Neuronal stem cell (in vitro differentiated cells): ENCODE results near the gene APBB2.
A peak's percentile ranks its signal among the peaks of the same experiment; 100 is the strongest.

Experiments used
- DNase-seq: peaks from one replicate; pipeline ENCODE4 v3.0.0-alpha.2; 2013; ENCODE audit warnings: low spot score
- H2AFZ ChIP-seq: one replicate; pipeline ENCODE4 v1.6.1; 2013; ENCODE audit warnings: mild to moderate bottlenecking, low read length, inconsistent platforms
- H2AK5ac ChIP-seq: 2 replicates; pipeline ENCODE4 v1.6.1; 2013; ENCODE audit warnings: low read depth, mild to moderate bottlenecking, inconsistent platforms, low read length, moderate library complexity, mixed read lengths
- H2BK120ac ChIP-seq: 2 replicates; pipeline ENCODE4 v1.6.1; 2013; ENCODE audit warnings: low read depth, mild to moderate bottlenecking, inconsistent platforms, low read length, moderate library complexity, mixed read lengths
- H2BK12ac ChIP-seq: one replicate; pipeline ENCODE4 v1.6.1; 2013; ENCODE audit warnings: low read length, inconsistent platforms
- H2BK15ac ChIP-seq: 2 replicates; pipeline ENCODE4 v1.6.1; 2013; ENCODE audit warnings: mild to moderate bottlenecking, low read length, inconsistent platforms, mixed read lengths
- H2BK5ac ChIP-seq: one replicate; pipeline ENCODE4 v1.6.1; 2013; ENCODE audit warnings: inconsistent platforms, mild to moderate bottlenecking, low read length, moderate library complexity
- H3K14ac ChIP-seq: one replicate; pipeline ENCODE4 v1.6.1; 2013; ENCODE audit warnings: low read length, inconsistent platforms
- H3K18ac ChIP-seq: 2 replicates; pipeline ENCODE4 v1.6.1; 2013; ENCODE audit warnings: low read length, inconsistent platforms
- H3K23ac ChIP-seq: 2 replicates; pipeline ENCODE4 v1.6.1; 2013; ENCODE audit warnings: low read depth, mild to moderate bottlenecking, mixed read lengths, low read length, inconsistent platforms; ENCODE audit not compliant: poor library complexity
- H3K27ac ChIP-seq: replicated peaks from 3 replicates; pipeline ENCODE4 v1.5.1; 2013; ENCODE audit warnings: low read length, inconsistent platforms
- H3K27me3 ChIP-seq, 3 experiments: 2 replicates each; pipeline ENCODE4 v1.6.1; 2013; ENCODE audit warnings: low read length in 3 of 3, mild to moderate bottlenecking in 2 of 3, inconsistent platforms in 1 of 3, low read depth in 1 of 3, mixed read lengths in 1 of 3, moderate library complexity in 1 of 3; ENCODE audit not compliant: control insufficient read depth in 3 of 3, insufficient read depth in 3 of 3
- H3K36me3 ChIP-seq, 2 donors: replicated peaks in 1 of 2; 2 replicates each; pipeline ENCODE4 v1.6.1; 2013; ENCODE audit warnings: low read length in 2 of 2; ENCODE audit not compliant: control insufficient read depth in 2 of 2, insufficient read depth in 2 of 2
- H3K4ac ChIP-seq: 2 replicates; pipeline ENCODE4 v1.6.1; 2013; ENCODE audit warnings: inconsistent platforms, mild to moderate bottlenecking, low read length, moderate library complexity
- H3K4me1 ChIP-seq, 2 donors: 1 replicate in 1 of 2; 2 replicates in 1 of 2; pipeline ENCODE4 v1.6.1; 2013; ENCODE audit warnings: low read length in 2 of 2, low read depth in 1 of 2; ENCODE audit not compliant: control insufficient read depth in 2 of 2, insufficient read depth in 1 of 2
- H3K4me2 ChIP-seq: one replicate; pipeline ENCODE4 v1.6.1; 2013; ENCODE audit warnings: mild to moderate bottlenecking, low read length, inconsistent platforms; ENCODE audit not compliant: insufficient read depth, poor library complexity, severe bottlenecking
- H3K4me3 ChIP-seq, 2 donors: 2 replicates each; pipeline ENCODE4 v1.5.1; 2013; ENCODE audit warnings: low read length in 2 of 2, mild to moderate bottlenecking in 2 of 2, inconsistent platforms in 1 of 2, moderate library complexity in 1 of 2
- H3K79me1 ChIP-seq: one replicate; pipeline ENCODE4 v1.6.1; 2013; ENCODE audit warnings: low read depth, mild to moderate bottlenecking, inconsistent platforms, low read length, moderate library complexity
- H3K9ac ChIP-seq: one replicate; pipeline ENCODE4 v1.6.1; 2013; ENCODE audit warnings: mild to moderate bottlenecking, low read depth, low read length, inconsistent platforms; ENCODE audit not compliant: poor library complexity
- H3K9me3 ChIP-seq, 2 donors: replicated peaks in 1 of 2; 2 replicates each; pipeline versions ENCODE3 to v1.6.1; 2013; ENCODE audit warnings: low read length in 2 of 2, mild to moderate bottlenecking in 2 of 2, inconsistent platforms in 1 of 2, low read depth in 1 of 2, mixed read lengths in 1 of 2, moderate library complexity in 1 of 2; ENCODE audit not compliant: control insufficient read depth in 2 of 2, insufficient read depth in 1 of 2
- H4K8ac ChIP-seq: one replicate; pipeline ENCODE4 v1.6.1; 2013; ENCODE audit warnings: low read depth, mild to moderate bottlenecking, inconsistent platforms, low read length, moderate library complexity
- H4K91ac ChIP-seq: one replicate; pipeline ENCODE4 v1.6.1; 2013; ENCODE audit warnings: low read length, low read depth, mild to moderate bottlenecking, inconsistent platforms; ENCODE audit not compliant: poor library complexity
- WGBS, 2 donors: extraction: QIAGEN DNeasy Blood & Tissue Kit; methylation state at CpG; one replicate each; pipeline ENCODE4 v1.1.7; 2013; ENCODE audit warnings: missing lambda C conversion rate in 2 of 2, mixed read lengths in 1 of 2; ENCODE audit not compliant: insufficient read length in 2 of 2, insufficient replicate concordance in 1 of 2; ENCODE audit errors: extremely low coverage in 2 of 2; 5-methylcytosine and 5-hydroxymethylcytosine counted together

APBB2 gene

GRCh38 chr4:41057467-41057866, 156.9 kb downstream of the APBB2 start:
- Histone ChIP-seq H3K9me3 (no peaks in the 10 kb centered on the region), H4K91ac (no peak overlapping the region), H3K36me3 (no peaks in the 10 kb centered on the region), H2AK5ac (no peak overlapping the region), H3K18ac (no peak overlapping the region), H3K4me3 (no peak overlapping the region), H3K23ac (no peak overlapping the region), H2AFZ (no peak overlapping the region), H3K27ac (no peak overlapping the region), H3K4me2 (no peak overlapping the region), H2BK5ac (no peak overlapping the region), H2BK12ac (no peak overlapping the region), H2BK120ac (no peak overlapping the region), H3K4ac (no peak overlapping the region), H2BK15ac (no peak overlapping the region), H3K14ac (no peak overlapping the region), H3K4me1 (peaks cover 0 to 2% of the 10 kb centered on the region in 2 donors), H4K8ac (no peak overlapping the region), H3K9ac (no peak overlapping the region), H3K27me3 (peaks cover 0 to 2% (median 0%) of the 10 kb centered on the region in 3 experiments), H3K79me1 (no peaks in the 10 kb centered on the region)
- no peak for DNase-seq
- no CpG with 5 or more reads among the region's 3 CpGs for WGBS, 2 donors

- Histone ChIP-seq H3K9me3 (no peaks in the 10 kb centered on the region), H3K27ac (no peak overlapping the region), H3K14ac (no peak overlapping the region), H3K9ac (no peak overlapping the region), H2BK120ac (no peak overlapping the region), H4K8ac (peak overlapping the region; percentile 20), H3K18ac (no peak overlapping the region), H3K79me1 (no peaks in the 10 kb centered on the region), H3K4me1 (peaks cover 0 to 2% of the 10 kb centered on the region in 2 donors), H3K23ac (no peak overlapping the region), H3K4me3 (peak overlapping the region in 1 of 2 donors; percentile 59), H2AFZ (no peak overlapping the region), H3K36me3 (no peaks in the 10 kb centered on the region), H3K27me3 (peaks cover 0 to 2% (median 0%) of the 10 kb centered on the region in 3 experiments), H2BK15ac (no peak overlapping the region), H2BK12ac (no peak overlapping the region), H4K91ac (no peak overlapping the region), H3K4me2 (no peak overlapping the region), H2AK5ac (no peak overlapping the region), H3K4ac (no peak overlapping the region), H2BK5ac (no peak overlapping the region)
- no peak for DNase-seq
- no CpG with 5 or more reads among the region's 5 CpGs for WGBS, 2 donors
Measured at GRCh38 chr4:41052287-41052686, 162.1 kb downstream of the APBB2 start.

- Histone ChIP-seq H4K8ac (no peak overlapping the region), H3K4me2 (no peak overlapping the region), H3K9ac (no peak overlapping the region), H4K91ac (no peak overlapping the region), H3K27me3 (peaks cover 0 to 2% (median 0%) of the 10 kb centered on the region in 3 experiments), H2BK120ac (no peak overlapping the region), H3K18ac (no peak overlapping the region), H3K4me1 (no peaks in the 10 kb centered on the region), H3K14ac (no peak overlapping the region), H3K4me3 (no peak overlapping the region), H3K4ac (no peak overlapping the region), H2BK12ac (no peak overlapping the region), H2BK15ac (no peak overlapping the region), H2AK5ac (no peak overlapping the region), H3K23ac (no peak overlapping the region), H3K9me3 (no peaks in the 10 kb centered on the region), H3K79me1 (no peaks in the 10 kb centered on the region), H3K27ac (no peak overlapping the region), H2AFZ (no peak overlapping the region), H3K36me3 (no peaks in the 10 kb centered on the region), H2BK5ac (no peak overlapping the region)
- DNase-seq: no peak
- WGBS, 2 donors: no CpG with 5 or more reads among the region's 11 CpGs
Measured at GRCh38 chr4:41050880-41051775, 163.2 kb downstream of the APBB2 start.

GRCh38 chr4:41050116-41050515, 164.2 kb downstream of the APBB2 start:
- no CpG with 5 or more reads among the region's 1 CpG for WGBS, 2 donors
- H3K79me1 ChIP-seq: no peaks in the 10 kb centered on the region
- H3K27me3 ChIP-seq: peaks cover 0 to 1% (median 0%) of the 10 kb centered on the region in 3 experiments
- no peaks in the 10 kb centered on the region for H3K9me3 ChIP-seq
- DNase-seq: no peak
- no peak overlapping the region for H3K9ac ChIP-seq
- no peak overlapping the region for H4K8ac ChIP-seq
- H2AFZ ChIP-seq: no peak overlapping the region
- no peak overlapping the region for H2BK15ac ChIP-seq
- no peaks in the 10 kb centered on the region for H3K36me3 ChIP-seq
- H3K4me3 ChIP-seq: no peak overlapping the region
- H3K23ac ChIP-seq: no peak overlapping the region
- H4K91ac ChIP-seq: no peak overlapping the region
- H3K4me2 ChIP-seq: no peak overlapping the region
- H2BK12ac ChIP-seq: no peak overlapping the region
- H3K4ac ChIP-seq: no peak overlapping the region
- no peak overlapping the region for H2BK120ac ChIP-seq
- no peaks in the 10 kb centered on the region for H3K4me1 ChIP-seq
- no peak overlapping the region for H2BK5ac ChIP-seq
- H3K27ac ChIP-seq: no peak overlapping the region
- no peak overlapping the region for H3K14ac ChIP-seq
- H2AK5ac ChIP-seq: no peak overlapping the region
- no peak overlapping the region for H3K18ac ChIP-seq
